Activated naive CD8-positive, alpha-beta T cell treated with anti-CD3 and anti-CD28 coated beads, Interleukin-2, amount 10 ng/mL, durations not matched to agents 7 days and 5 days (primary cell): ENCODE results near the gene MTA3. TPM values are rescaled to one million over a fixed set of nuclear protein-coding genes. Genes with fewer than 3 reads are reported as not detected.
A peak's percentile ranks its signal among the peaks of the same experiment; 100 is the strongest.

Experiments
- ATAC-seq: fragments of 150-1000 bp; cut with Tn5 transposase; one replicate; pipeline ENCODE4 v1.10.0; 2021; ENCODE audit warnings: low read depth, moderate library complexity
- POLR2A ChIA-PET: fragments of 350-600 bp; sonication (Branson Sonifier 250); formaldehyde crosslinking; loops from one replicate; lab custom pipeline; 2021; ENCODE audit warnings: antibody characterized with exemption; lab: Charles Lee
- DNase-seq: peaks from one replicate; pipeline ENCODE4 v3.0.0; 2021
- H3K27ac Mint-ChIP-seq: one replicate; pipeline ENCODE4 v1.8.0; 2022; ENCODE audit warnings: mild to moderate bottlenecking, mixed read lengths
- H3K27me3 Mint-ChIP-seq: one replicate; pipeline ENCODE4 v1.8.0; 2022; ENCODE audit warnings: mild to moderate bottlenecking, moderate library complexity, mixed read lengths
- H3K36me3 Mint-ChIP-seq: one replicate; pipeline ENCODE4 v1.8.0; 2021; ENCODE audit warnings: mild to moderate bottlenecking, mixed read lengths
- H3K4me1 Mint-ChIP-seq: one replicate; pipeline ENCODE4 v1.8.0; 2021; ENCODE audit warnings: mixed read lengths
- H3K4me3 Mint-ChIP-seq: one replicate; pipeline ENCODE4 v1.8.0; 2022; ENCODE audit warnings: mild to moderate bottlenecking, moderate library complexity, mixed read lengths
- H3K9me3 Mint-ChIP-seq: one replicate; pipeline ENCODE4 v1.8.0; 2021; ENCODE audit warnings: mixed read lengths
- total RNA-seq, 2 experiments: library from RNA; stranded (reverse); gene quantifications; one replicate each; pipeline ENCODE4 v1.2.3, GENCODE V29; 2021

The MTA3 gene
- total RNA-seq, result 10 to 100 TPM; 35.6 to 36.2 TPM

- POLR2A ChIA-PET, result interaction anchor here (0.8 to 1.0 kb wide), 2 partner anchors 90 to 242 kb away, joined by 3 read pairs; no protein-coding TSS in a partner anchor
- Mint-ChIP-seq H3K36me3 (peaks cover 16% of the 10 kb centered on the region), H3K4me3 (peak within 1 kb of the TSS; percentile 97), H3K27ac (peak within 1 kb of the TSS; percentile 94), H3K9me3 (peaks cover 2% of the 10 kb centered on the region), H3K27me3 (no peaks in the 10 kb centered on the region), H3K4me1 (peaks cover 23% of the 10 kb centered on the region)
- ATAC-seq, result peak; percentile 79
- DNase-seq, result peak; percentile 80
These were observed at the start of gene MTA3 for GRCh38 chr2:42568401-42569115. MTA3 (plus strand) TSS chr2:42568632; CDS start chr2:42568746, 114 bp downstream.

GRCh38 chr2:42519624-42520023, 48.8 kb upstream of the MTA3 start:
- POLR2A ChIA-PET, result interaction anchor here (0.7 kb wide), 1 partner anchor 183 kb away, joined by 4 read pairs; no protein-coding TSS in a partner anchor
- no peak for DNase-seq
- Mint-ChIP-seq H3K36me3 (no peaks in the 10 kb centered on the region), H3K9me3 (no peaks in the 10 kb centered on the region), H3K4me3 (no peak overlapping the region), H3K27me3 (no peaks in the 10 kb centered on the region), H3K4me1 (peaks cover 6% of the 10 kb centered on the region), H3K27ac (no peak overlapping the region)
- ATAC-seq, result no peak

- no peak overlapping the region for H3K4me3 Mint-ChIP-seq
- no peak overlapping the region for H3K27ac Mint-ChIP-seq
- POLR2A ChIA-PET, result no interaction called here
- H3K36me3 Mint-ChIP-seq, result no peaks in the 10 kb centered on the region
- no peaks in the 10 kb centered on the region for H3K27me3 Mint-ChIP-seq
- H3K9me3 Mint-ChIP-seq, result no peaks in the 10 kb centered on the region
- no peak for ATAC-seq
- no peak for DNase-seq
- peaks cover 6% of the 10 kb centered on the region for H3K4me1 Mint-ChIP-seq
These were observed 46.4 kb upstream of the MTA3 start for GRCh38 chr2:42522035-42522434.

- POLR2A ChIA-PET, result no interaction called here
- no peak for DNase-seq
- no peaks in the 10 kb centered on the region for H3K27me3 Mint-ChIP-seq
- H3K4me1 Mint-ChIP-seq, result peaks cover 6% of the 10 kb centered on the region
- peak; percentile 50 for ATAC-seq
- no peak overlapping the region for H3K27ac Mint-ChIP-seq
- no peaks in the 10 kb centered on the region for H3K36me3 Mint-ChIP-seq
- H3K4me3 Mint-ChIP-seq, result no peak overlapping the region
- H3K9me3 Mint-ChIP-seq, result no peaks in the 10 kb centered on the region
These were observed 45.1 kb upstream of the MTA3 start for GRCh38 chr2:42523341-42523740.

- no peak for DNase-seq
- no peak overlapping the region for H3K4me3 Mint-ChIP-seq
These were observed 36.0 kb upstream of the MTA3 start for GRCh38 chr2:42532397-42532796.

GRCh38 chr2:42537493-42537892, 30.9 kb upstream of the MTA3 start:
- DNase-seq, result no peak
- Mint-ChIP-seq H3K27ac (no peak overlapping the region), H3K27me3 (no peaks in the 10 kb centered on the region), H3K9me3 (peaks cover 5% of the 10 kb centered on the region), H3K4me1 (peaks cover 3% of the 10 kb centered on the region), H3K4me3 (no peak overlapping the region), H3K36me3 (no peaks in the 10 kb centered on the region)
- POLR2A ChIA-PET, result no interaction called here
- ATAC-seq, result no peak

More at GRCh38 chr2:42532397-42532796, 36.0 kb upstream of the MTA3 start:
- H3K27ac Mint-ChIP-seq, result no peak overlapping the region
- H3K36me3 Mint-ChIP-seq, result no peaks in the 10 kb centered on the region
- no peak for ATAC-seq
- POLR2A ChIA-PET, result no interaction called here
- H3K27me3 Mint-ChIP-seq, result no peaks in the 10 kb centered on the region
- no peaks in the 10 kb centered on the region for H3K9me3 Mint-ChIP-seq
- H3K4me1 Mint-ChIP-seq, result no peaks in the 10 kb centered on the region

- Mint-ChIP-seq H3K4me3 (no peak overlapping the region), H3K27me3 (no peaks in the 10 kb centered on the region), H3K36me3 (no peaks in the 10 kb centered on the region), H3K27ac (no peak overlapping the region), H3K9me3 (peaks cover 3% of the 10 kb centered on the region), H3K4me1 (peaks cover 3% of the 10 kb centered on the region)
- ATAC-seq (no peak), DNase-seq (no peak)
- POLR2A ChIA-PET, result no interaction called here
These were observed 25.6 kb upstream of the MTA3 start for GRCh38 chr2:42542871-42543270.

- ATAC-seq (no peak), DNase-seq (no peak)
- no peaks in the 10 kb centered on the region for H3K27me3 Mint-ChIP-seq
- H3K4me1 Mint-ChIP-seq, result no peaks in the 10 kb centered on the region
- no peaks in the 10 kb centered on the region for H3K36me3 Mint-ChIP-seq
- H3K27ac Mint-ChIP-seq, result no peak overlapping the region
- H3K9me3 Mint-ChIP-seq, result no peaks in the 10 kb centered on the region
- no peak overlapping the region for H3K4me3 Mint-ChIP-seq
- POLR2A ChIA-PET, result no interaction called here
These were observed 23.3 kb upstream of the MTA3 start for GRCh38 chr2:42545023-42545721.

- no peaks in the 10 kb centered on the region for H3K36me3 Mint-ChIP-seq
- no peak overlapping the region for H3K4me3 Mint-ChIP-seq
- H3K27ac Mint-ChIP-seq, result no peak overlapping the region
- no peak for DNase-seq
- H3K9me3 Mint-ChIP-seq, result no peaks in the 10 kb centered on the region
- H3K27me3 Mint-ChIP-seq, result no peaks in the 10 kb centered on the region
- POLR2A ChIA-PET, result no interaction called here
- no peak for ATAC-seq
- H3K4me1 Mint-ChIP-seq, result no peaks in the 10 kb centered on the region
These were observed 22.5 kb upstream of the MTA3 start for GRCh38 chr2:42545841-42546390.

GRCh38 chr2:42547014-42547413, 21.4 kb upstream of the MTA3 start:
- ATAC-seq, result no peak
- H3K36me3 Mint-ChIP-seq, result no peaks in the 10 kb centered on the region
- POLR2A ChIA-PET, result no interaction called here
- no peak overlapping the region for H3K27ac Mint-ChIP-seq
- no peaks in the 10 kb centered on the region for H3K27me3 Mint-ChIP-seq
- H3K4me1 Mint-ChIP-seq, result no peaks in the 10 kb centered on the region
- H3K4me3 Mint-ChIP-seq, result no peak overlapping the region
- no peaks in the 10 kb centered on the region for H3K9me3 Mint-ChIP-seq
- DNase-seq, result no peak

GRCh38 chr2:42547446-42548295, 20.8 kb upstream of the MTA3 start:
- Mint-ChIP-seq H3K27me3 (no peaks in the 10 kb centered on the region), H3K4me1 (no peaks in the 10 kb centered on the region), H3K4me3 (no peak overlapping the region), H3K27ac (no peak overlapping the region), H3K36me3 (no peaks in the 10 kb centered on the region), H3K9me3 (no peaks in the 10 kb centered on the region)
- POLR2A ChIA-PET, result no interaction called here
- DNase-seq (no peak), ATAC-seq (no peak)

- Mint-ChIP-seq H3K4me1 (no peaks in the 10 kb centered on the region), H3K27ac (no peak overlapping the region), H3K4me3 (no peak overlapping the region), H3K9me3 (no peaks in the 10 kb centered on the region), H3K36me3 (no peaks in the 10 kb centered on the region), H3K27me3 (no peaks in the 10 kb centered on the region)
- DNase-seq (no peak), ATAC-seq (no peak)
- POLR2A ChIA-PET, result no interaction called here
These were observed 17.6 kb upstream of the MTA3 start for GRCh38 chr2:42550870-42551269.

GRCh38 chr2:42554392-42554791, 14.0 kb upstream of the MTA3 start:
- POLR2A ChIA-PET, result no interaction called here
- DNase-seq (no peak), ATAC-seq (no peak)
- Mint-ChIP-seq H3K4me3 (no peak overlapping the region), H3K9me3 (no peaks in the 10 kb centered on the region), H3K36me3 (no peaks in the 10 kb centered on the region), H3K27me3 (no peaks in the 10 kb centered on the region), H3K27ac (no peak overlapping the region), H3K4me1 (no peaks in the 10 kb centered on the region)
